Superior temporal gyrus (tissue), 1 donor: Measurements from ENCODE around the gene SCN3A.

ENCODE experiments used
- DNase-seq: peaks from one replicate; pipeline ENCODE4 v3.0.0-alpha.2; 2016; ENCODE audit errors: extremely low spot score

SCN3A gene

GRCh38 chr2:165191096-165191728, 12.6 kb downstream of the SCN3A start:
- DNase-seq: no peak

- no peak for DNase-seq
Observed at GRCh38 chr2:165185633-165186032, 18.2 kb downstream of the SCN3A start.

GRCh38 chr2:165182029-165182428, 21.8 kb downstream of the SCN3A start:
- no peak for DNase-seq

GRCh38 chr2:165176780-165177179, 27.1 kb downstream of the SCN3A start:
- DNase-seq: no peak

GRCh38 chr2:165173215-165173614, 30.6 kb downstream of the SCN3A start:
- DNase-seq: no peak

GRCh38 chr2:165164201-165164600, 39.6 kb downstream of the SCN3A start:
- no peak for DNase-seq

GRCh38 chr2:165163761-165164160, 40.1 kb downstream of the SCN3A start:
- DNase-seq: no peak

- DNase-seq: no peak
Observed at GRCh38 chr2:165162466-165162865, 41.4 kb downstream of the SCN3A start.

GRCh38 chr2:165161510-165161909, 42.3 kb downstream of the SCN3A start:
- no peak for DNase-seq

- no peak for DNase-seq
Observed at GRCh38 chr2:165157160-165157559, 46.7 kb downstream of the SCN3A start.

GRCh38 chr2:165155152-165155551, 48.7 kb downstream of the SCN3A start:
- DNase-seq: no peak

GRCh38 chr2:165149439-165149838, 54.4 kb downstream of the SCN3A start:
- DNase-seq: no peak

- no peak for DNase-seq
Observed at GRCh38 chr2:165147186-165148045, 56.4 kb downstream of the SCN3A start.

GRCh38 chr2:165144315-165144714, 59.5 kb downstream of the SCN3A start:
- no peak for DNase-seq

GRCh38 chr2:165141601-165142354, 62.1 kb downstream of the SCN3A start:
- no peak for DNase-seq

- DNase-seq: no peak
Observed at GRCh38 chr2:165126244-165126643, 77.6 kb downstream of the SCN3A start.

GRCh38 chr2:165122521-165122920, 81.3 kb downstream of the SCN3A start:
- DNase-seq: no peak

GRCh38 chr2:165120740-165121467, 82.9 kb downstream of the SCN3A start:
- DNase-seq: no peak

- no peak for DNase-seq
Observed at GRCh38 chr2:165115258-165115657, 88.6 kb downstream of the SCN3A start.

GRCh38 chr2:165114346-165114939, 89.4 kb downstream of the SCN3A start:
- DNase-seq: peak; percentile 26

GRCh38 chr2:165113414-165113813, 90.4 kb downstream of the SCN3A start:
- DNase-seq: no peak
